Activated T-helper 9 cell treated with anti-CD3 and anti-CD28 coated beads, Interleukin-2, amount 50 U/mL, for 16 hours (primary cell): ENCODE measurements around the gene USPL1.
A peak's percentile ranks its signal among the peaks of the same experiment; 100 is the strongest.
"Not testable (repeated sequence)": the region's sequence is repeated elsewhere in the genome, so short reads cannot be mapped to it uniquely, and the experiment has no call there.

Experiments used
- DNase-seq: peaks from one replicate; pipeline ENCODE4 v3.0.0-alpha.2; 2020; ENCODE audit warnings: low read depth

The USPL1 gene

DNA sequence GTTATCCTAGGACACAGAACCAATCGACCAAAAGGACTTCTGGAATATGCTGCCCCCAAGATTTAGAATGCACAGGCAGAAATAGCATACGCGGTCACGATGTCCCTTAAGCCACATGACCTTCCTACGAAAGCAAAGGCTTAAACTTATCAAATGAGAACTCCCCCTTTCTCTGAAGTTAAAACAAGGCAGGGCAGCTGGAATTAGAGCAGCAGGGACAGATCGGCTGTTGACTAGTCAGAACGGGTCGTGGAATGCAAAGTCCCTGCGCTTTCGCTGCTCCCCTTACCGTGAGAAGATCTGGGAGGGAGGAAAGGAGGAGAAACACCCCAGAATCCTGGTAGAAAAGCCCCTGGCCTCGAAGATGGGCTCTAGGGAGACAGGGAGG is 799 bp upstream of the USPL1 start:
- peak; percentile 15 for DNase-seq

DNA sequence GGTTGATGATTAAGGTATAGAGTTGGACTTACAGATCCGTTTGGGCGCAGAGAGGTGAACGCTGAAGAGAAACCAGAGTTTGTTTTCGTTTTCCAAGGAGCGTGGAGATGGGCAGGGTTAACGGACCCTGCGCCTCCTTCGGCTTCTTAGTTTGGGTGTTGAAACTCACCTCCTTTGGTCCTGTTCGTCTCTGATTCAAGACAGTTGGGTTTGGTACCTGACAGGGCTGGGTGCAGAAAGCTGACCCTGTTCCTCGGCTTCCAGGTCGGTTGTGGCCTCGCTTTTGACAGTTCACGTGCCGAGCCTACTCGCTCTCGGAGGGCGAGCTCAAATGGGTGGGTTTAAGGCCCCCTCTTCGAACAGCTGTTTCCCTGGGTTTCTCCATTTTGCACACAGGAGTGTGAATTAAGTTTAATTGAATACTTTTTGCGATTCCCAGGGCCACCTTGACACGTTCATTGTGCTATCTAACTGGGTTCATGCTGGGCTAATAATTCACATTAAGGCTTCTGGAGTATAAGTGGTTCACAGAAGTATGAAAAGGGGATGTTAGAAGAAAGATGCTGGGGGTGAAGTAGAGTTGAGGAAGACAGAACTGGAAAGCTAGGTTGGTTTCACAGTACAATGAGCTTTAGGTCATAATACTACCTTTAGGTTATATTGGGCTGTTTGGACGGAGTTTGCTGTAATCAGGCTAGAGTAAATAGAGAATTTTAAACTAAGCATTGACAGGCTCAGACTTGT is 638 bp downstream of the USPL1 start:
- no peak for DNase-seq

DNA sequence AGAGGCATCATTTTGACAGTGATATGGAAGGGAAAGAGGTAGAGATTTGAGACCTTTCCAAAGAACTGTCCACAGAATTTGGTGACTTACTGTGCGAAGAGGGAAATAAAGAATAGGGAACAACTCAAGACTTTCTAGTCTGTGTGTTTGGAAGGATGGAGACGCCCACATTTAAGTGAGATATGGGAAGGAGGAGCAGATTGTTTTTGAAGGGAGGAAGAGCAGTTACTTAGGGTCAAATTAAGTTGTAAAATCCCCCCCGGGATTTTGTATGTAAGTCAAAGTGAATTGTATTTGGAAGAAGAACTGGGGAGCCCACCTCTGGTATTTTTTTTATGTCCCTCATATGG is 1.2 kb downstream of the USPL1 start:
- DNase-seq, result no peak

DNA sequence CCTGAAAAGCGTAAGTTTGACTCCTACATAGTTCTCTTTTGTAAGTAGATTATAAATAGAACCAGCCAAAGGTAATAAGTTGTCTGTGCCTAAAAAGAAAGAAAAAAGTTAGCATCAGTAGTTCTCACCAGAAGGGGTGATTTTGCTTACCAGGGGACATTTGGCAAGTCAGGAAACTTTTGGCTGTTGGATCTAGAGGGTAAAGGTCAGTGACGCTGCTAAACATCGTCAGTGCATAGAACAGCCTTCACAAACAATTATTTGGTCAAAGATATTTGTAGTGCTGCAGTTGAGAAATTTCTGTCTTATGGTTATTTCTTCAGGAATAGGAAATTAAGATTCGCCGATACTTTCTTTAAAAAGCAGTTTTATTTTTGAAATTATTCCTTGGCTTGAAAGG is 2.0 kb downstream of the USPL1 start:
- no peak for DNase-seq

DNA sequence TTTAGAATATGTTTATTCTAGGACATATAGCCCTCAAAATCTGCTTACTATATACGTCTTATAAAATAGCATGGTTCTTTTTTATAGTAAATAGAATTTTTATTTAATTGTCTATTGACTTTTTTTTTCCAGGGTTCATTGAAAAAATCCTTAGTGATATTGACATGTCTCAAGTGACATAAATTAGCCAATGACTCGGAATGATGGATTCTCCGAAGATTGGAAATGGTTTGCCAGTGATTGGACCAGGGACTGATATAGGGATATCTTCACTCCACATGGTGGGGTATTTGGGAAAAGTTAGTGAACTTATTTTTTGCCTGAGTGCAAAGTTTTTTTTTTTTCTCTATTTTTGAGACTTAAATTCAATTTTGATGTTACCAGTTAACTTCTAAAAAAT is 3.2 kb downstream of the USPL1 start:
- DNase-seq, result no peak

DNA sequence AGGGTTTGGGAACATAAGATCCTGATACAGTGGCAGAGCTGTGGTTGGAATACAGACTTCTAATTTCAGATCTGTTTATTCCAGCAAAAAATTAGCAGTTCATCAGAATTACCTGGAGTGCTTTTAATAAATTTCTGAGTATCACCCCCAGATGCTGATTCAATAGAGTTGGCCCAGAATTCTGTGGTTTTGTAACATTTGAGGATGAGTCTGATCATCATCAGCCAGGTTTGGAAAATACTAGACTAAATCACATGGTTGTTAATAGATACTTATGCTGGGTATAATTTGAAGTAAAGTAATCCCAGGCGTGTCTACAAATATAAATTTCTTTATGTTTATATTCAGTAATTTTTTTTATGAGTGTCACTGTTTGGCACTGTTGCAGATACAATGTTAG is 4.8 kb downstream of the USPL1 start:
- DNase-seq, result no peak

DNA sequence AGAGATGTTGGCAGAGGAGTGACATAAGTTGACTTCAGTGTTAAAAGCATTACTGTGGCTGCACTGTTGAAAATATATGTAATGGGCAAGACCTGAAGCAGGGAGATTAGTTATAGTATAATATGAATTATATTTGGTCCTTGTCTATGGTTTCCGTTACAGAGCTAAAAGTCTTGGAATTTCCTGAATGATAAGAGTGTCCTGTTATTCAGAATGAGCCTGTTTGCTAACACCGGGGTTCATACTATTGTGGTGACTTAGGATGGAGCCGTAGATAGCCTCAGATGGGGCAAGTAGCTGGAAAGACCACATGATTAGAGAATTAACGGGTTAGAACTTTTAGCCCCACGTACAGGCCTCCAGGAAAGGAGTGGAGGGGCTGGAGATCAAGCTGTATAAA is 5.7 kb downstream of the USPL1 start:
- no peak for DNase-seq

DNA sequence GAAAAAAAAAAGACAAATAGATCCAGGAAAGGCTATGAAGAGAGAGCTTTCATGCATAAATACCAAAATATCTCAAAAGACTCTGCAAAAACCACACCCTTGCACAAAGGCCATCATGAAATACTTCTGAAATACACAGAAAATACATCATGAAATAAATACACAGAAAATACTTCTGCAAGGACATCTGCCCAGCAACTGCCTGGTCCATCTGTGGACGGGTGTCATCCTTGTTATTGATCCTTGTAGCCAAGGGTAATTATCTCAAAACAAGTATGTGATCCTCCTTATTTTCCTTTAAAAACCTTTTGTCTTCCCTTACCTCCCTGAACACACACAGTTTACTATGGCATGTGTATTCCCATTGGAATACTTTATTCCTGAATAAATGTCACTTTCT is 6.9 kb downstream of the USPL1 start:
- DNase-seq, result no peak

DNA sequence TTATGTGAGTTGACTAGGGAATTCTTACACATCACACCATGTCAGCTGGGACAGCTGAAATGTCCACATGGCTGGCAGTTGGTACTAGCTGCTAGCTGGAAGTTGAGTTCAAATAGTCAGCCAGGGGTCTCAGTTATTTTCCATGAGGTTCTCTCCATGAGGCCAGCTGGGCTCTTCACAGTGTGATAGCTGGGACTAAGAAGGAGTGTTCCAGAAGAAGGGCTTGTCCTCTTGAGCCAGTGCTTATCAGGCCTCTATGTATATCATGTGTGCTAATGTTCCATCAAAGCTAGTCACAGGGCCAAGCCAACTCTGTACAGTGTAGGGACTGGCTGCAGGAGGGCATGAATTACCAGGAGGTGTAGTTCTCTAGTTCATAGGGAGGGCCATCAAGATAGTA is 11.8 kb downstream of the USPL1 start:
- no peak for DNase-seq

DNA sequence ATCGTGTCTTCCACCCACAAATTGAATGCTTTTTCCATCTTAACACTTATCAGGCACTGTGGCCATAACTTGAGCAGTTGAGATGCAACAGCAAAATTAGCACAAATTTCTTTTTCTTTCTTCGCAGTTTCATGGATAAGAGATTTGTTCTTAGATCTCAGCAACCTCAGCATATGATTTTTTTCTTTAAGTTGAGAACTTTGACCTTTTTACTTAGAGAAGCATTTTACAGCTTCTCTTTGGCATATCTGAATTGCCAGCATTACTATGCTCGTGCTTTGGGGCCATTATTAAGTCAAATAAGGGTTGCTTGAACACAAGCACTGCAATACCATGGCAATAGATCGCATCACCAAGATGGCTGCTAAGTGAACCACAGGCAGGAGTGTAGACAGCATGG is 16.1 kb downstream of the USPL1 start:
- DNase-seq, result no peak

DNA sequence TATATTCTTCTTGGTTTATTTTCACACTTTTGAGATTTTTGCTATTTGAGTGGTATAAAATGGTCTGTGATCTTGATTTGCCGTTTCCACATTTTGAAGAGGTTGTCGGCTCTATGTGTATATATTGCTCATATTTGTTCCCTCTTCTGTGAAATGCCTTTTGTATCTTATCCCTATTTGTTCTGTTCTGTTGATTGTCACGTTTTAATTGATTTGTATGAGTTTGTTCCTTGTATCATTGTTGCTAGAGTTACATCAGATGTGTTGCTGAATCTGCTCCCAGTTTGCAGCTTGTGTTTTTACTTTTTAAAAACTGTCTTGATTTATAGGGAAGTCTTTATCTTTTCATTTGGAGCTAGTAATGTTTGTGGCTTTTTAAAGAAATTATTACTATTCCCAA is 17.1 kb downstream of the USPL1 start:
- no peak for DNase-seq

DNA sequence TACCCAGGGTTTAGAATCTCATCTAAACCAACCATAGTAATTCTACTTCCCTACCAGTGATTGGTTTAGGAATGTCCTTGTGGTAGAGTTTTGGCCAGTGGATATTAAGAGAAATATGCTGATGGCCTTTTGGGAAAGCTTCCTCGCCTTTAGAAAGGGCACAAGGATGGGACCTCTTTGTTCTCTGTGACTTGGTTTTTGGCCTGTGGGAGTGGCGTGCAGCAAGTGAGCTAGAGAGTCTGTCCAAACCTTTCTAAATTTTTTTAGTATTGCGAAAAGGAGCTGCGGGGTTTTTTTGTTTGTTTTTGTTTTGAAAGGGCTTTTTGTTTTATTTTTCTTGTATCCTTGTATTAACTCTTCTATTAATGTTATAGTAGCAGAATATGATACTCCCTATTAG is 20.6 kb downstream of the USPL1 start:
- DNase-seq, result no peak

DNA sequence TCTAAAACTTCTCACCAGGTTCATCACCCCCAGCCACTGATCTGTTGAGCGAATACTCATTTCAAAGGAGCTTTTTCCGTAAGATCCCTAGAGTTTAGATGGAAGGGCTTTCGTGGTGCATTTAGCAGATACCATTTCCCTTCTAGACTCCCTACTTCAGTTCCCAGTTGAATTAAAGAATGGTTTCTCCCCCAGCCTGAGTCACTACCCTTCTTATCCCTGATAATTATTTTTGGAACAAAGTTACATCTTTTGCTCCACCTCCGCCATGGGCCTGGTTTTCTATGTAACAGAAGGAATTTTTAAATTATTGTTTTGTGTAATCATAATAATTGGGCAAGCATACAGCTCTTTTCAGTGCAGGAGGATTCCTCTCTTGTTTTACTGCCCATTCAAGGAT is 22.0 kb downstream of the USPL1 start:
- DNase-seq, result no peak

DNA sequence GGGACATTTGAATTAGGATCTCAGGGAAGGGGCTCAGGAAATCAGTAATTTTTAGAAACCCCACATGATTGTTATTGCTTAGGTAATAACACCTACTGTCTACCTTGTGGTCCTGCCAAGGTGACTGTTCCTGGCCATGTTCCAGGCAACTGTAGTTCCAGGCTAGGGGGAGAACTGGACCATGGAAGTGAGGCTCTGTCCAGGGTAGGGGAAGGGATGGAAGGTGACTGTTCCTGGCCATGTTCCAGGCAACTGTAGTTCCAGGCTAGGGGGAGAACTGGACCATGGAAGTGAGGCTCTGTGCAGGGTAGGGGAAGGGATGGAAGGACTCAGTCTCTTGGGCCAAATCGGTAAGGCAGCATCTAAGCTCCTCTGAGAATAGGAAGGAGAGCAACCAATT is 23.5 kb downstream of the USPL1 start:
- not testable (repeated sequence) for DNase-seq

DNA sequence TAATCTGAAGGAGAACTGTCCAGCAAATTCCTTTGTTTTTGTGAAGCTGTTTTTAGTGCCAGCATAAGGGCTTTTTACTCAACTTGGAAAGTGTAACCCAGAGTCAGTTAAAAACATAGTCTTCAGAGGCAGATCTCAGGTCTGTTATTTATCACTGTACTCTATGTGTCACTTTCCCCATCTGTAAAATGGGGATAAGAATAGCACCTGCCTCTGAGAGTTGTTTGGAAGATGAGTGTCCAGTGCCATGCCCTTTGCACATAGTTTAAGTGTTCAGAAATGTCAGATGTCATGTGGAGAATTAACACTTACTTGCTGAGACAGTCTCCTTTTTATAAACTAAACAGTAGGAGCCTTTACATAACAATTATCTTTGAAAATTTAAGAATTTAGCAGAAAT is 27.9 kb downstream of the USPL1 start:
- DNase-seq, result no peak

DNA sequence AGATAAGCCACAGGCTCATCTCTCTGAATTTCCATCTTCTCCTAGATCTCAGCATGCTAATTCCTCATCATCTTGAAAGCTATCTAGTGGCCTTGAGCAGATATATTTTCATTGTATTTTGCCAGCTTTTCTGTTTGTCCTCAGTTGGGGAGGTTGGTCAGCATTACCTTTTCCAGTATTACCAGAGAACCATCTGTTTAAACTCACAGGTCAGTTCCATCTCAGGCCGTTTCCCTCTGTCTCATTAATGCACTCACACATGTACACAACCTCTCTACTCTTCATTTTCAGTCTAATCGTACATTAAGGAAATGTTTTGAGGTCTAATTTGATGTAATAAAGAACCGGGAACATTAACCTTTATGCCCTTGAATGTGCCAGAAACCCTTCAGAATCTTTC is 29.7 kb downstream of the USPL1 start:
- no peak for DNase-seq

DNA sequence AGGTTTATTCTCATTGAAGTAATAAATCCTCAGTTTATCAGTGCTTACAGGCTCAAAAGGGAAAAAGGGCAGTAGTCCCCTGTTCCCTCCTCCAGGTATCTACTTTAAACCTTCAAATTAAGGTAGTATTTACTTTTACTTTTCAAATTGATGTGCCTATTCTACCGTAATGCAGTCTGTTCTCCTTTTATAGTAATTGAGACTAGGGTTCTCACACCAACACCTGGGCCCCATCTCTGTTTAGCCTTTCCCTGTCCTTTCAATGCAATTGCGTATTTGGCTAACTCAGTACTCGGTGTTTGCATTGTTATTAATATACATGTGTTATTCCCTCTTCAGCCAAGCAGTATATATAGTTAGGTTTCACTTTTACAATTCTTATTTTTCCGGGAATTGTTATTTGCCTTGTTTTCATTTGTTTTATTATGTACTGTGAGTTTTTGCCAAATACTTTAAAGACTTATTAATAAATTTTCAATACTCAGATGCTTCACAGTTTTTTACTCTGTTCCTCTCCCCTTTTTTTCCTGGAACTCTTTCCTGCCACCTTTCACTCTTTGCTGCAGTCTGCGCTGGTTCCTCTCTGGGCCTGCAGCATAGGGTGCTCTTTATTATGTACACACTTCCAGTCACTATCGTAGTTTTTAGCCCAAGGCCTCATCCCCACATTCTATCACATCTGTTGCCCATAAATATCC is 30.3 kb downstream of the USPL1 start:
- DNase-seq, result no peak

DNA sequence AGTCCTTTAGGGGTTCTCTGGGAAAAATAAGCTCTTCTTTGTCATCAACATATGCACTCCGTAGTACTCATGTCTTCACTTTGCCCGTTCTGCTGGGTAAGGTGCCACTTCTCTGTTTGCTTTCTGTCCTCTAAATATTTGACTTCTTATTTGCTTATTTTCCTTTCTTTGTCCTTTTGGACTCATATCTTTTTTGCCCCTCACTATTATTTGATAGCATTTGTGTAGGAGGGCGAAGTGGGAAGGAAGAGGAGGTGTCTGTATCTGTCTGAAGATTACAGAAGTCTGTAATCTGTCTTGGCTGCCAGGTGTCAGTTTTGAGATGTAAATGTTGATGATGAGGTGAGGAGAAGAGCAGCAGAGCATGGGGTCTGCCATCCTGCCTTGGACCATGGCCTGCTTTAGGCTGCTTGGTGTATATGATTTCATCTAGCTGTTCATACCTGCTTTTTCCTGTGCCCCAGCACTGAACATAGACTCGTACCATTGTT is 30.8 kb downstream of the USPL1 start:
- DNase-seq, result no peak

DNA sequence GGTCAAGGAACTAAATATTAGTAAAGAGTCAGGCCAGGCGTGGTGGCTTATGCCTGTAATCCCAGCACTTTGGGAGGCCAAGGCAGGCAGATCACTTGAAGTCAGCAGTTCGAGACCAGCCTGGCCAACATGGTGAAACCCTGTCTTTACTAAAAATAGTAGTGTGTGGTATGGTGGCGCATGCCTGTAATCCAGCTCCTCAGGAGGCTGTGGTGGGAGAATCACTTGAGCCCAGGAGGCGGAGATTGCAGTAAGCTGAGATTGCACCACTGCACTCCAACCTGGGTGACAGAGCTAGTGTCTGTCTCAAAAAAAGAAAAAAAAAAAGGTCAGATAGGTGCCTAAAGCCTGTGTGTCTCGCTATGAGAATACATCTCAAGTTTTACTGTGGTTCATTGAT is 33.9 kb downstream of the USPL1 start:
- not testable (repeated sequence) for DNase-seq

DNA sequence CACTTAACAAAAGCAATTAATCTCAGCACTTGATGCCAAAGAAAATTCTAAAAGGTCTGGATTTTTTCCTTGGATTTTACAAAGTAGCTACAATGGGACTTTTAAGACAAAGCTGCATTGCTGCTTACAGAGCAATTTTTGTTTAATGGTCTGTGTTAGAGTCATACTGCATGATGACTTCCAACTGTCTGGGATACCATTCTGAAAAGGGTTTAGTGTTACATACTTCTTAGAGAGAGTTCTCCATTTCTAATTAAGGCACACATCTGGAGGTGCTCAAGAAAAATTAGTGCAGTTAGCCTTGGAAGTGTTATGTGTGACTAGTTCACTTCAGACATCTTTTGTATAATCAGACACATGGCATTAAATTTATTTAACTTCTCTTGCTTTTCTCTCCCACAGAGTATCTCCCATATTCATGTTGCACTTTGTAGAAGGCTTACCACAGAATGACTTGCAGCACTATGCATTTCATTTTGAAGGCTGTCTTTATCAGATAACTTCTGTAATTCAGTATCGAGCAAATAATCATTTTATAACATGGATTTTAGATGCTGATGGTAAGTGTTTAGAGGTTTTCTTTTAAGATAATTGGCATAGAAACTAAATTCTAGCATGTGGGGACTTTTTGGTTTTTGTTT is 35.1 kb downstream of the USPL1 start:
- no peak for DNase-seq

DNA sequence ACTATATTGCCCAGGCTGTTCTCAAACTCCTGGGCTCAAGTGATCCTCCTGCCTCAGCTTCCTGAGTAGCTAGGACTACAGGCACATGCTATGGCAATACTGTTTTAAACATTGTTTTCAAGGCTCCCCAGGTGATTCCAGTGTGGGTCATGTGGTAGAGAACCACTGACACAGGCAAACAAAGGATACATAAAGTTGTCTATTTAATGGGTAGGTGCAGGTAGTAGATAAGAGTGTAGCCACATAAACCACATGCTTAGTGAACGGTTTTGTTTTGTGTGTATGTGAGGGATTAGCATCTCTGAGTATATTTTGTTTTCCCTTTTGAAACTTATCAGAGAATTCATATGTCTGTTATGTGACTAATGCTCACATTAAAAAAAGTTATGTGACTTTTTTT is 36.7 kb downstream of the USPL1 start:
- DNase-seq, result no peak

DNA sequence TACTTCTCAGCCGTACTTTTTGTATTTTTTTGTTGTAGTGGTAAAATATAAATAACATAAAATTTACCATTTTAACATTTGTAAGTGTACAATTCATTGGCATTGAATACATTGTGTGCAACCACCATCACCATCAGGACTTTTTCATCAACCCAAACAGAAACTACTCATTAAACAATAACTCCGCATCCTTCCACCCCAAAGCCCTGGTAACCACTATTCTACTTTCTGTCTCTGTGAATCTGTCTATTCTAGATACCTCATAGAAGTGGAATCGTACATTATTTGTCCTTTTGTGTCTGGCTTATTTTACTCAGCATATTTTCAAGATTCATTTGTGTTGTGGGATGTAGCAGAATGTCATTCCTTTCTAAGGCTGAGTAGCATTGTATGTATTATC is 38.5 kb downstream of the USPL1 start:
- no peak for DNase-seq

DNA sequence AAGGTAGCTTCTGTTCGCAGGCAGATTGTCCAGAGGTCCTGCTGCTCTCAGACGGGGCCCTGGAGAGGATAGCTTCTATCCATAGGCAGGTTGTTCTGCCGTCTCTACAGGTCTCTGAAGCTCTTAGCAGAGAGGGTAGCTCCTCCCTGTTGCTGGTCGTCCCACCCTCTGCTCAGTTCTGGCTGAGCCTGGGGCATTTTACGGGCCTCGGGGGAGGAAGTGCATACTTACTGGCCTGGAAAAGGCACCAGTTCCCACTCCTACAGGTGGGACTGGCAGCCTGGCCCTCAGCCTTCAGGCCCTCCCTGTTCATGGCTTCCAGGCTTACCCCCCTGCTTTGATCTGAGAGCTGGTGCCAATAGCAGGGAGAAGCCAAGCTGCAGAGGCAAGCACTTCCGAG is 42.3 kb downstream of the USPL1 start:
- no peak for DNase-seq

DNA sequence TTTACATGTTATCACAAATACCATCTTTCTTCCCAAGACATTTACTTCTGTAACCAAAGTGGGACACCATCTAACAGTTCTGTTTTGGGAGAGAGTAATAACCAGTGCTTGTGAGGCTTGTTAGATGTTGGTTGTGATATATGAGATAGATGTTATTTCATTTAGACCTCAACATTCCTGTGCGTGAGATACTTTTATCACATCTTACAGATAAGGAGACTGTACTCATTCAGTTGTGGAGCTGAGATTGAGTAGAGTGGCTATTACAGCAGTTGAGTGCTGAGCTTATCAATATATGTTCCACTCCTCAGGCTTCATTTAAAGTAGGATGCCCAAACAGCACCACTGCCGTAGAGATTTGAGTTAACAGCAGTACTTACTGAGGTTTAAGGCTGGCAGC is 43.1 kb downstream of the USPL1 start:
- DNase-seq, result no peak
